ENCODE measurements around the gene CERK. TPM values are rescaled to one million over a fixed set of nuclear protein-coding genes. Genes with fewer than 3 reads are reported as not detected.

CERK gene
- polyA plus RNA-seq, 1 donor from 2014 or later: 57.4 TPM

GRCh38 chr22:46726986-46727317, 11.1 kb downstream of the CERK start:
- no peaks in the 10 kb centered on the region for H3K36me3 ChIP-seq (ENCODE audit: insufficient read depth, low read length)
- H3K4me3 ChIP-seq (ENCODE audit: low read length): no peak overlapping the region
- H4K20me1 ChIP-seq (ENCODE audit: insufficient read depth): no peaks in the 10 kb centered on the region
- TF ChIP-seq EP300 (conservative IDR thresholded peaks at IDR 0.05; ENCODE audit: poor library complexity, severe bottlenecking) (no peak), RAD21 (conservative IDR thresholded peaks at IDR 0.05) (no peak), MXI1 (conservative IDR thresholded peaks at IDR 0.05; ENCODE audit: poor library complexity, severe bottlenecking) (no peak), TAF1 (IDR thresholded peaks at IDR 0.05; ENCODE audit: low read depth) (no peak), EZH2 (IDR thresholded peaks at IDR 0.05; ENCODE audit: borderline replicate concordance, insufficient read depth, low read length, poor library complexity, severe bottlenecking) (no peak), SMC3 (conservative IDR thresholded peaks at IDR 0.05; ENCODE audit: poor library complexity) (no peak), REST (IDR thresholded peaks at IDR 0.05; ENCODE audit: borderline replicate concordance) (no peak), POLR2AphosphoS5 (IDR thresholded peaks at IDR 0.05) (no peak), CTCF (IDR thresholded peaks at IDR 0.05; ENCODE audit: poor library complexity, severe bottlenecking) (no peak)
- no peak overlapping the region for H3K27ac ChIP-seq (ENCODE audit: low read length)
- no peaks in the 10 kb centered on the region for H3K27me3 ChIP-seq (ENCODE audit: insufficient read depth, low read depth, low read length)
- H3K79me2 ChIP-seq (replicated peaks; ENCODE audit: insufficient read depth, low read length): peaks cover 17% of the 10 kb centered on the region
- no peak overlapping the region for H3K4me2 ChIP-seq (ENCODE audit: low read length)
- H3K9me2 ChIP-seq (ENCODE audit: insufficient read depth, low read length): no peaks in the 10 kb centered on the region
- no peaks in the 10 kb centered on the region for H3K9me3 ChIP-seq (ENCODE audit: low read length)
- no peak overlapping the region for H3K9ac ChIP-seq (ENCODE audit: low read length)
- H3F3A ChIP-seq (ENCODE audit: insufficient read depth, low read length, poor library complexity, severe bottlenecking): no peaks in the 10 kb centered on the region
- H2AFZ ChIP-seq (ENCODE audit: low read depth, low read length): no peak overlapping the region

GRCh38 chr22:46726066-46726985, 11.7 kb downstream of the CERK start:
- Histone ChIP-seq H3K36me3 (ENCODE audit: insufficient read depth, low read length) (no peaks in the 10 kb centered on the region), H3K4me2 (ENCODE audit: low read length) (no peak overlapping the region), H3K4me3 (ENCODE audit: low read length) (no peak overlapping the region), H3K9me2 (ENCODE audit: insufficient read depth, low read length) (no peaks in the 10 kb centered on the region), H3K27ac (ENCODE audit: low read length) (no peak overlapping the region), H3K9me3 (ENCODE audit: low read length) (no peaks in the 10 kb centered on the region), H3K27me3 (ENCODE audit: insufficient read depth, low read depth, low read length) (no peaks in the 10 kb centered on the region), H3K79me2 (replicated peaks; ENCODE audit: insufficient read depth, low read length) (peaks cover 17% of the 10 kb centered on the region), H3F3A (ENCODE audit: insufficient read depth, low read length, poor library complexity, severe bottlenecking) (no peaks in the 10 kb centered on the region), H3K9ac (ENCODE audit: low read length) (no peak overlapping the region), H2AFZ (ENCODE audit: low read depth, low read length) (no peak overlapping the region), H4K20me1 (ENCODE audit: insufficient read depth) (no peaks in the 10 kb centered on the region)
- TF ChIP-seq POLR2AphosphoS5 (IDR thresholded peaks at IDR 0.05) (no peak), CTCF (IDR thresholded peaks at IDR 0.05; ENCODE audit: poor library complexity, severe bottlenecking) (no peak), EZH2 (IDR thresholded peaks at IDR 0.05; ENCODE audit: borderline replicate concordance, insufficient read depth, low read length, poor library complexity, severe bottlenecking) (no peak), RAD21 (conservative IDR thresholded peaks at IDR 0.05) (no peak), TAF1 (IDR thresholded peaks at IDR 0.05; ENCODE audit: low read depth) (no peak), SMC3 (conservative IDR thresholded peaks at IDR 0.05; ENCODE audit: poor library complexity) (no peak), EP300 (conservative IDR thresholded peaks at IDR 0.05; ENCODE audit: poor library complexity, severe bottlenecking) (no peak), MXI1 (conservative IDR thresholded peaks at IDR 0.05; ENCODE audit: poor library complexity, severe bottlenecking) (no peak), REST (IDR thresholded peaks at IDR 0.05; ENCODE audit: borderline replicate concordance) (no peak)
